22Rv1 (cell line): ENCODE measurements around the gene ANO9.

Experiments
- H3K27ac ChIP-seq: fragments of 450-650 bp; 2 replicates; pipeline ENCODE4 v1.5.1; 2017
- ZFX ChIP-seq: fragments of 450-650 bp; IDR thresholded peaks from 2 replicates; pipeline ENCODE4 v1.6.1; 2017; ENCODE audit warnings: antibody characterized with exemption, borderline replicate concordance
- TF ChIP-seq, protein P1 (sequence below): fragments of 450-650 bp; IDR thresholded peaks from 2 replicates; pipeline ENCODE4 v1.5.1; 2017; ENCODE audit warnings: mild to moderate bottlenecking

ANO9 gene

DNA sequence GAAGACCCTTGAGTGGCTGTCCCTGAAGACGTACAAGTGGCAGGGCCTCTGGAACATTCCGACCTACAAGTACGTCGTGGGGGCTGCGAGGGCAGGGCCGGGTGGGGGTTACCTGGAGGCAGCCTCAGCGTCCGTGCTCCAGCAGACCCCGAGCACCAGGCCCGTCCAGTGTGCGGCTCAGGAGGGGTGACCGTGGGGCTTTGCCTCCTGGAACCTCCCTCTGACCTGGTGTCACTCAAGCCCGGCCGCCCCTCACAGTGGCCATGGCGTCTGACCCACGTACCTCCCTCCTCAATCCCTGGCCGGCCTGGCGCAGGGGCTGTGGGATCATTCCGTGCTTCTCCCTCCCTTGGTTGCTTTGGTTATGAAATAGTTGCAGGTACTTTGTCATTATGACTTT is 46.8 kb upstream of the ANO9 start:
- TF ChIP-seq ZFX: no peak
- TF ChIP-seq, protein P1, sequence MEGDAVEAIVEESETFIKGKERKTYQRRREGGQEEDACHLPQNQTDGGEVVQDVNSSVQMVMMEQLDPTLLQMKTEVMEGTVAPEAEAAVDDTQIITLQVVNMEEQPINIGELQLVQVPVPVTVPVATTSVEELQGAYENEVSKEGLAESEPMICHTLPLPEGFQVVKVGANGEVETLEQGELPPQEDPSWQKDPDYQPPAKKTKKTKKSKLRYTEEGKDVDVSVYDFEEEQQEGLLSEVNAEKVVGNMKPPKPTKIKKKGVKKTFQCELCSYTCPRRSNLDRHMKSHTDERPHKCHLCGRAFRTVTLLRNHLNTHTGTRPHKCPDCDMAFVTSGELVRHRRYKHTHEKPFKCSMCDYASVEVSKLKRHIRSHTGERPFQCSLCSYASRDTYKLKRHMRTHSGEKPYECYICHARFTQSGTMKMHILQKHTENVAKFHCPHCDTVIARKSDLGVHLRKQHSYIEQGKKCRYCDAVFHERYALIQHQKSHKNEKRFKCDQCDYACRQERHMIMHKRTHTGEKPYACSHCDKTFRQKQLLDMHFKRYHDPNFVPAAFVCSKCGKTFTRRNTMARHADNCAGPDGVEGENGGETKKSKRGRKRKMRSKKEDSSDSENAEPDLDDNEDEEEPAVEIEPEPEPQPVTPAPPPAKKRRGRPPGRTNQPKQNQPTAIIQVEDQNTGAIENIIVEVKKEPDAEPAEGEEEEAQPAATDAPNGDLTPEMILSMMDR: no peak
- no peak overlapping the region for H3K27ac ChIP-seq

DNA sequence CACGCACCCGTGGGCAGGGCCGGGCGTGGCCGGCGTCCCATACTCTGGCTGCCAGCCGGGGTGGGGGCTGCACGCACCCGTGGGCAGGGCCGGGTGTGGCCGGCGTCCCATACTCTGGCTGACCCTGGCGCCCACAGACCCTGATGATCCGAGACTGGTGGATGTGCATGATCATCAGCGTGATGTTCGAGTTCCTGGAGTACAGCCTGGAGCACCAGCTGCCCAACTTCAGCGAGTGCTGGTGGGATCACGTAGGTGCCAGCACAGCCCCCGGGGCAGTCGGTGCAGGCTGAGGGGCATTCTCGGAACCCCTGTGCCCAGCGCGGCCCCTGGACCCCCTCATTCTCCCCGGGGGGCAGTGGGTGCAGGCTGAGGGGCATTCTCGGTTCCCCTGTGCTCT is 46.3 kb upstream of the ANO9 start:
- no peak overlapping the region for H3K27ac ChIP-seq
- TF ChIP-seq, protein P1: no peak
- TF ChIP-seq ZFX: no peak

DNA sequence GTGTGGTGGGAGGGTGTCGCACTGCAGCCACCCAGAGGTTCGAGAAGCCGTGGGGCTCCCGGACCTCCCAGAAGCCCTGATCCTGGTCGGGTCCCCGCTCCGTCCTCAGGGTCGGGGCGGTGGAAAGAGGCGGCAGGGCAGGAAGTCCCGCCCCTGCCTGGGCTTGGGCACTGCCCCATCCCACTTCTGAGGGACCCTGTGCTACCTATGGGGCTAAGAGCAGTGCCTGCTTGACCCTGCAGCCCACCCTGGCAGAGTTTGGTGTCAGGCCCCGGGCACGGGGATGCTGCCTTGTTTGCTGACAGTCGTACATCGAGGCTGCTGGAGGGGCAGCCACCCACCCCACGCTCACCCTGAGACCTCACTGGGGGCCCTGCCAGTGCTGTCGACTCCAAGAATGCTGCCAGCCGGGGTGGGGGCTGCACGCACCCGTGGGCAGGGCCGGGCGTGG is 45.8 kb upstream of the ANO9 start:
- TF ChIP-seq, protein P1: no peak
- TF ChIP-seq ZFX: no peak
- no peak overlapping the region for H3K27ac ChIP-seq

DNA sequence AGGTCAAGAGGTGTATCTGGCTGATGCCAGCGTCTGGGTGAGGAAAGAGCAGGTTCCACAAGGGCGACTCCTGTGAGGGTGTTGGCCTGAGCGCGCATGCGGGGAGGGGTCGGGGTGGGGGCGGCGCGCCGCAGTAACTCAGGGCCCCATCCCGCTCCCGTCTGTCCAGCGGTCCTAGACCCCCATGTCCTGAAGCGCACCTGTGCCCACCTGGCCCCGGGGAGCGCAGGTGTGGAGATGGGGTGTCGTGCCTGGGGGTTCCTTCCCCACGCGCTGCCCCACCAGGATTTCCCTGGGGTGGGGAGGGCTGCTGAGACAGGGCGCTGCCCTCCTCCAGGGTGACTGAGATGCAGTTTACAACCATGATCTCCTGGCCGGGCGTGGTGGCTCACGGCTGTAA is 44.4 kb upstream of the ANO9 start:
- TF ChIP-seq, protein P1: no peak
- TF ChIP-seq ZFX: no peak
- H3K27ac ChIP-seq: no peak overlapping the region

DNA sequence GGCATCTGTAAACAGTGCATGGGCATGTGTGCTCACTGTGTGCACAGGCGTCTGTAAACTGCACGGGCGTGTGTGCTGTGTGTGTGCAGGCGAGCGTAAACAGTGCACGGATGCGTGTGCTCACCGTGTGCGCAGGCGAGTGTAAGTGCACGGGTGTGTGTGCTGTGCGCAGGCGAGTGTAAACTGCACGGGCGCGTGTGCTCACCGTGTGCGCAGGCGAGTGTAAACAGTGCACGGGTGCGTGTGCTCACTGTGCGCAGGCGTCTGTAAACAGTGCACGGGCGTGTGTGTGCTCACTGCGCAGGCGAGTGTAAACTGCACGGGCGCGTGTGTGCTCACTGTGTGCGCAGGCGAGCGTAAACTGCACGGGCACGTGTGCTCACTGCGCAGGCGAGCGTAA is 42.8 kb upstream of the ANO9 start:
- TF ChIP-seq, protein P1: no peak
- TF ChIP-seq ZFX: no peak
- no peak overlapping the region for H3K27ac ChIP-seq

DNA sequence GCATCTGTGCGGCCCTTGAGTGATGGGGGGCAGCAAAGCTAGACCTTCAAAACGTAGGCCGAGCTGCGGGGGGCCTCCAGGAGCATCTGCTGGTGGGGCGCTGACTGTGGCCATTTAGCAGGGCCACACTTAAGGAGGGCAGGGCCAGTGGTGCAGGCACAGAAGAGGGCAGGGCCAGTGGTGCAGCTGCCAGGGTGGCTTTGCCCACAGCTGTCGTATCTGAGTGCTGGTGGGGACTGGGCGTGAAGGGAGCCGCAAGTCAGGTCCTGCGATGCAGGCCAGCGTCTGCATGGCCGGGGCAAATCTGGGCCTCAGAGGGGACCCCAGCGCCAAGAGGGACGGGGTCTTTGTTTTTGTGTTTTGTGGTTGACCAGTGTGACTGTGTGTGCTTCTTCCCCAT is 37.5 kb upstream of the ANO9 start:
- H3K27ac ChIP-seq: no peak overlapping the region
- no peak for TF ChIP-seq ZFX
- TF ChIP-seq, protein P1: no peak

DNA sequence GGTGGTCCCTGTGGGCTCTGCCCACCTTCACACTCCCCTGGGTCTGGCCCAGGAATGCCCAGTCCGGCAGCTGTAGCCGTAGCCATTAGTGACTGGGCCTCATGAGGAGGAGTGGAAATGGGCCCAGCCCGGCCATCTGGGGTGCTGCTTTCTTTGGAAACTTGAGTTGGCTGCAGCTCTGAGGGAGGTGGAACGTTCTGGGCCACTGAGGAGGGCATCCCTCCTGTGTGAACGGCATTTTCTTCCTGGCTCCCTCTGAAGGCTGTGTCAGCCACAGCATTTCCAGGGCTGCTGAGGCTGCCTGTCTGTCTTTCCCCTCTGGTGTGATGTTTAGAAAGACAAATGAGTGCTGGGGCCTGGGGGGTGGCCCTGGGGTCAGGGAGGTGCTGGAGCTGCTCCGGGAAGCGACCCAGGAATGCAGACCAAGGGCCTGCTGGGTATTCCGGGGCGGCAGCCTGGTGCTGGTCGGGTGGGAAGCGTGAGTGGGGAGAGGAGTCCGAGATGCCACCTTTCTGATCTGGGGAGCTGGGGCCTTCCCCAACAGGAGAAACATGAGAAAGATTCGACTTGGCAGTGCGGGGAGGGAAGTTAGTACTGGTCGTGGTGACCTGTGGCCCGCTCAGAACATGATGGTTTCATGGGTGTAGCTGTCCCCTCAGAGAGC is 35.4 kb upstream of the ANO9 start:
- no peak overlapping the region for H3K27ac ChIP-seq
- TF ChIP-seq, protein P1: no peak
- no peak for TF ChIP-seq ZFX
